ENCODE results near the gene GALNT5. TPM values are rescaled to one million over a fixed set of nuclear protein-coding genes. Genes with fewer than 3 reads are reported as not detected.
"Not testable (repeated sequence)": the region's sequence is repeated elsewhere in the genome, so short reads cannot be mapped to it uniquely, and the experiment has no call there.

GALNT5 gene, protein sequence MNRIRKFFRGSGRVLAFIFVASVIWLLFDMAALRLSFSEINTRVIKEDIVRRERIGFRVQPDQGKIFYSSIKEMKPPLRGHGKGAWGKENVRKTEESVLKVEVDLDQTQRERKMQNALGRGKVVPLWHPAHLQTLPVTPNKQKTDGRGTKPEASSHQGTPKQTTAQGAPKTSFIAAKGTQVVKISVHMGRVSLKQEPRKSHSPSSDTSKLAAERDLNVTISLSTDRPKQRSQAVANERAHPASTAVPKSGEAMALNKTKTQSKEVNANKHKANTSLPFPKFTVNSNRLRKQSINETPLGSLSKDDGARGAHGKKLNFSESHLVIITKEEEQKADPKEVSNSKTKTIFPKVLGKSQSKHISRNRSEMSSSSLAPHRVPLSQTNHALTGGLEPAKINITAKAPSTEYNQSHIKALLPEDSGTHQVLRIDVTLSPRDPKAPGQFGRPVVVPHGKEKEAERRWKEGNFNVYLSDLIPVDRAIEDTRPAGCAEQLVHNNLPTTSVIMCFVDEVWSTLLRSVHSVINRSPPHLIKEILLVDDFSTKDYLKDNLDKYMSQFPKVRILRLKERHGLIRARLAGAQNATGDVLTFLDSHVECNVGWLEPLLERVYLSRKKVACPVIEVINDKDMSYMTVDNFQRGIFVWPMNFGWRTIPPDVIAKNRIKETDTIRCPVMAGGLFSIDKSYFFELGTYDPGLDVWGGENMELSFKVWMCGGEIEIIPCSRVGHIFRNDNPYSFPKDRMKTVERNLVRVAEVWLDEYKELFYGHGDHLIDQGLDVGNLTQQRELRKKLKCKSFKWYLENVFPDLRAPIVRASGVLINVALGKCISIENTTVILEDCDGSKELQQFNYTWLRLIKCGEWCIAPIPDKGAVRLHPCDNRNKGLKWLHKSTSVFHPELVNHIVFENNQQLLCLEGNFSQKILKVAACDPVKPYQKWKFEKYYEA
- 0.35 TPM for polyA plus RNA-seq (2013, experiment 1 of 4)
- polyA plus RNA-seq (2013, experiment 2 of 4) = 0.27 TPM
- 0.21 TPM for polyA plus RNA-seq (2013, experiment 3 of 4)
- polyA plus RNA-seq (2013, experiment 4 of 4) = 0.28 TPM

DNA sequence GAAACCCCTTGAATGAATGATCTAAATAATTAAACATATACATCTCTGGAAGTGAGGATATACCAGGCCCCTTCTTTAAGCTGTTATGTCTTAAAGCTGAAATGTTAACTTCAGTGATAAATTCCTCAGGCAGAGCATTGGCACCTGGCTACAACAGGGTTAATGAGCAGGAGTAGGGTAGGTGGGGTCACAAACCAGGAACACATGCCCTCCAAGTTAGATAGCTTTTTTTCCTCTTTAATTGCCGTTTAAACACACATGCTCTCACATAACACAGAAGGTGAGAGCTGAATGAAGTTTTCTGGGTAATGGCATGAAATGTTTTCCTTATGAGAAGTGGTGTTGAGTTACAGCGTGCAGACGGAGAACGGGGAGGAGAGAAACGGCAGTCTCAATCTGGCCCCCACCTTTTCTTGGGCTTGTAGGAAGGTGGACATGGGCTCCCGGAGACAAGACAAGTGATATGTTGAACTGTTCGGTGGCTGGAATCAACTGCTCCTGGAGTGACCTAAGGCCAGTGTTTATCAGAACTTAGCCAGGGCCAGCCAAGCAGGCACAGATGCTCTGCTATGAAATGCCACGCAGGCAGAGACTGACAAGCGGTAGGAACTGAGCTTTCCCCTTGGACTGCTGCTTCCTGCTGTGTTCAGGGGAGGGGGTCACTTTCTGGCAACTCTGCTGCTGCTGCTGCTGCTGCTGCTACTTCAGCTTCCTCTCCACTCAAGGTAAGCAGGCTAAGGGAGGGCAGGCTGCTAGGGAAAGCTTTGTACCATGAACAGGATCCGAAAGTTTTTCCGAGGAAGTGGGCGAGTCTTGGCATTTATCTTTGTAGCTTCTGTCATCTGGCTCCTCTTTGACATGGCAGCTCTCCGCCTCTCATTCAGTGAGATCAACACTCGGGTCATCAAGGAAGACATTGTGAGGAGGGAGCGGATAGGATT lies at the start of gene GALNT5:
Gene GALNT5 (plus strand): TSS at position 394 of the 941 bp plus-strand sequence. CDS start 378 bp downstream, at position 772.
- Histone ChIP-seq H3K27ac (ENCODE audit: insufficient read depth, low read depth, low read length, poor library complexity, severe bottlenecking) (no peak within 1 kb of the TSS), H3K9me3 (ENCODE audit: control insufficient read depth, low read length) (no peaks in the 10 kb centered on the region), H3K4me1 (ENCODE audit: control insufficient read depth, insufficient read depth, low read length) (peaks cover 12% of the 10 kb centered on the region), H3K36me3 (ENCODE audit: control insufficient read depth, insufficient read depth, low read length) (no peaks in the 10 kb centered on the region), H3K27me3 (ENCODE audit: control insufficient read depth, insufficient read depth, low read length, poor library complexity, severe bottlenecking) (no peaks in the 10 kb centered on the region), H3K4me3 (ENCODE audit: insufficient read depth, low read depth, low read length) (peak within 1 kb of the TSS; percentile 40)
- WGBS, 2 experiments = 23 to 28% methylated on average over 13 to 14 of the region's 15 CpGs

- H3K27me3 ChIP-seq (ENCODE audit: control insufficient read depth, insufficient read depth, low read length, poor library complexity, severe bottlenecking) = no peaks in the 10 kb centered on the region
- H3K4me1 ChIP-seq (ENCODE audit: control insufficient read depth, insufficient read depth, low read length) = no peaks in the 10 kb centered on the region
- H3K36me3 ChIP-seq (ENCODE audit: control insufficient read depth, insufficient read depth, low read length) = no peaks in the 10 kb centered on the region
- H3K4me3 ChIP-seq (ENCODE audit: insufficient read depth, low read depth, low read length) = no peak overlapping the region
- no peak overlapping the region for H3K27ac ChIP-seq (ENCODE audit: insufficient read depth, low read depth, low read length, poor library complexity, severe bottlenecking)
- no peaks in the 10 kb centered on the region for H3K9me3 ChIP-seq (ENCODE audit: control insufficient read depth, low read length)
These were observed 41.1 kb upstream of the GALNT5 start for GRCh38 chr2:157216286-157216965.

- Histone ChIP-seq H3K9me3 (ENCODE audit: control insufficient read depth, low read length) (no peaks in the 10 kb centered on the region), H3K27ac (ENCODE audit: insufficient read depth, low read depth, low read length, poor library complexity, severe bottlenecking) (no peak overlapping the region), H3K4me1 (ENCODE audit: control insufficient read depth, insufficient read depth, low read length) (no peaks in the 10 kb centered on the region), H3K36me3 (ENCODE audit: control insufficient read depth, insufficient read depth, low read length) (no peaks in the 10 kb centered on the region), H3K4me3 (ENCODE audit: insufficient read depth, low read depth, low read length) (no peak overlapping the region), H3K27me3 (ENCODE audit: control insufficient read depth, insufficient read depth, low read length, poor library complexity, severe bottlenecking) (no peaks in the 10 kb centered on the region)
- 100% methylated on average over 1 of the region's 2 CpGs for WGBS, 2 experiments
These were observed 40.1 kb upstream of the GALNT5 start for GRCh38 chr2:157217409-157217808.

DNA sequence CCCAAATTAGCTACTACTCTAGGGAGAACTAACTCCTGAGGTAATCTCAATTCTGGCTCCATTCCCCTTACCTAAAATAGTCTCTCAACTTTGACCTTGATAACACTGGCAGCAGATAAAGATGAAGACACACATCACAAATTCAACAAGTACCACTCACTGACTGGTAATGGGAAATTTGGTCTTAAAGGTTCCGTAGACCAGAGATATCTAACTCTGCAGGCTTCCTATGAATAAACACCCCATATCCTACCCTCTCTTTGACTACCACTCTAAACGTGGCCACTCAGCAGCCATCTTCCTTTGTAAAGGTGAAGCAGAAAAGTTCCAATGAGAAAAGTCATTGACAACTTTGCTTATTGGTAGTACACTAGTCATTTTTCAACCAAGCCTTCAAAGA lies 38.6 kb upstream of the GALNT5 start:
- H3K36me3 ChIP-seq (ENCODE audit: control insufficient read depth, insufficient read depth, low read length) = no peaks in the 10 kb centered on the region
- WGBS, 2 experiments = 83 to 93% methylated on average over 2 of the region's 2 CpGs
- no peaks in the 10 kb centered on the region for H3K9me3 ChIP-seq (ENCODE audit: control insufficient read depth, low read length)
- no peaks in the 10 kb centered on the region for H3K27me3 ChIP-seq (ENCODE audit: control insufficient read depth, insufficient read depth, low read length, poor library complexity, severe bottlenecking)
- H3K27ac ChIP-seq (ENCODE audit: insufficient read depth, low read depth, low read length, poor library complexity, severe bottlenecking) = no peak overlapping the region
- no peaks in the 10 kb centered on the region for H3K4me1 ChIP-seq (ENCODE audit: control insufficient read depth, insufficient read depth, low read length)
- no peak overlapping the region for H3K4me3 ChIP-seq (ENCODE audit: insufficient read depth, low read depth, low read length)

DNA sequence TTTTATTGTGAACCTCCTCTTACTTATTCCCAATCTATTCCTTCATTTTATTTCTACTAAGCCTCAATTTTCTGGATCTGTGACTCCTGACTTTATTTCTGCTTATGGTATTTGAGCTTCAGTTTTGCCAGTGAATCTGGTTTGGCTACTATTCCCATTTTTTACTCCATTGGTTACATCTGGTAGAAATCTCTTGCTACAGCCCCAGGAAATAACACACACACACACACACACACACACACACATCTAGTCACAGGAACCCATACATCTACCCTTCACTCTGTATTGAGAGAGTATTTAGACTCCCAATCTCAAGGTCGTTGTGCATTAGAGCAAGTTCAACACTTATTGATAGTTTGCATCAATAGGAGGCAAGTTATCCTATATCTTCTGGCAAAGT lies 37.0 kb upstream of the GALNT5 start:
- Histone ChIP-seq H3K4me1 (ENCODE audit: control insufficient read depth, insufficient read depth, low read length) (no peaks in the 10 kb centered on the region), H3K9me3 (ENCODE audit: control insufficient read depth, low read length) (no peaks in the 10 kb centered on the region), H3K4me3 (ENCODE audit: insufficient read depth, low read depth, low read length) (no peak overlapping the region), H3K27me3 (ENCODE audit: control insufficient read depth, insufficient read depth, low read length, poor library complexity, severe bottlenecking) (no peaks in the 10 kb centered on the region), H3K27ac (ENCODE audit: insufficient read depth, low read depth, low read length, poor library complexity, severe bottlenecking) (no peak overlapping the region), H3K36me3 (ENCODE audit: control insufficient read depth, insufficient read depth, low read length) (no peaks in the 10 kb centered on the region)
- WGBS, 2 experiments = 83 to 100% methylated on average over 1 of the region's 1 CpG

- Histone ChIP-seq H3K4me1 (ENCODE audit: control insufficient read depth, insufficient read depth, low read length) (no peaks in the 10 kb centered on the region), H3K36me3 (ENCODE audit: control insufficient read depth, insufficient read depth, low read length) (no peaks in the 10 kb centered on the region), H3K27ac (ENCODE audit: insufficient read depth, low read depth, low read length, poor library complexity, severe bottlenecking) (no peak overlapping the region), H3K4me3 (ENCODE audit: insufficient read depth, low read depth, low read length) (no peak overlapping the region), H3K9me3 (ENCODE audit: control insufficient read depth, low read length) (no peaks in the 10 kb centered on the region), H3K27me3 (ENCODE audit: control insufficient read depth, insufficient read depth, low read length, poor library complexity, severe bottlenecking) (no peaks in the 10 kb centered on the region)
- 84 to 97% methylated on average over 2 of the region's 2 CpGs for WGBS, 2 experiments
These were observed 36.0 kb upstream of the GALNT5 start for GRCh38 chr2:157221394-157221988.

- WGBS, 2 experiments = 91 to 94% methylated on average over 5 of the region's 5 CpGs
- H3K27me3 ChIP-seq (ENCODE audit: control insufficient read depth, insufficient read depth, low read length, poor library complexity, severe bottlenecking) = no peaks in the 10 kb centered on the region
These were observed 33.8 kb upstream of the GALNT5 start for GRCh38 chr2:157223624-157224205.

GRCh38 chr2:157224448-157224847 lies 33.1 kb upstream of the GALNT5 start:
- H3K36me3 ChIP-seq (ENCODE audit: control insufficient read depth, insufficient read depth, low read length); H3K4me1 ChIP-seq (ENCODE audit: control insufficient read depth, insufficient read depth, low read length); H3K4me3 ChIP-seq (ENCODE audit: insufficient read depth, low read depth, low read length); H3K27ac ChIP-seq (ENCODE audit: insufficient read depth, low read depth, low read length, poor library complexity, severe bottlenecking); H3K27me3 ChIP-seq (ENCODE audit: control insufficient read depth, insufficient read depth, low read length, poor library complexity, severe bottlenecking); H3K9me3 ChIP-seq (ENCODE audit: control insufficient read depth, low read length): not testable (repeated sequence)
- no CpG with 5 or more reads among the region's 2 CpGs for WGBS, 2 experiments

More at GRCh38 chr2:157223624-157224205, 33.8 kb upstream of the GALNT5 start:
- Histone ChIP-seq H3K4me3 (ENCODE audit: insufficient read depth, low read depth, low read length) (no peak overlapping the region), H3K4me1 (ENCODE audit: control insufficient read depth, insufficient read depth, low read length) (no peaks in the 10 kb centered on the region), H3K36me3 (ENCODE audit: control insufficient read depth, insufficient read depth, low read length) (no peaks in the 10 kb centered on the region), H3K27ac (ENCODE audit: insufficient read depth, low read depth, low read length, poor library complexity, severe bottlenecking) (no peak overlapping the region), H3K9me3 (ENCODE audit: control insufficient read depth, low read length) (no peaks in the 10 kb centered on the region)

DNA sequence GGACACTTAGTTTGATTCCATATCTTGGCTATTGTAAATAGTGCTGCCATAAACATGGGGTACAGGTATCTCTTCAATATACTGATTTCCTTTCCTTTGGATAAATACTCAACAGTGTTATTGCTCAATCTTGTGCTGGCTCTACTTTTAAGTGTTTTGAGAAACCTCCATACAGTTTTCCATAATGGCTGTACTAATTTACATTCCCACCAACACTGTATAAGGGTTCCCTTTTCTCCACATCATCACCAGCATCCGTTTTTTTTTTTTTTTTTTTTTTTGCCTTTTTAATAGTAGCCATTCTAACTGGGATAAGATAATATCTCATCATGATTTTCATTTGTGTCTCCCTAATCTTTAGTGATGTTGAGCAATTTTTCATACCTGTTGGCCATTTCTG lies 29.9 kb upstream of the GALNT5 start:
- Histone ChIP-seq H3K9me3 (ENCODE audit: control insufficient read depth, low read length) (no peaks in the 10 kb centered on the region), H3K4me3 (ENCODE audit: insufficient read depth, low read depth, low read length) (no peak overlapping the region), H3K4me1 (ENCODE audit: control insufficient read depth, insufficient read depth, low read length) (no peaks in the 10 kb centered on the region), H3K27ac (ENCODE audit: insufficient read depth, low read depth, low read length, poor library complexity, severe bottlenecking) (no peak overlapping the region), H3K27me3 (ENCODE audit: control insufficient read depth, insufficient read depth, low read length, poor library complexity, severe bottlenecking) (no peaks in the 10 kb centered on the region), H3K36me3 (ENCODE audit: control insufficient read depth, insufficient read depth, low read length) (no peaks in the 10 kb centered on the region)
- no CpG with 5 or more reads among the region's 1 CpG for WGBS, 2 experiments
